ENCODE results near the gene LHPP.

DNA sequence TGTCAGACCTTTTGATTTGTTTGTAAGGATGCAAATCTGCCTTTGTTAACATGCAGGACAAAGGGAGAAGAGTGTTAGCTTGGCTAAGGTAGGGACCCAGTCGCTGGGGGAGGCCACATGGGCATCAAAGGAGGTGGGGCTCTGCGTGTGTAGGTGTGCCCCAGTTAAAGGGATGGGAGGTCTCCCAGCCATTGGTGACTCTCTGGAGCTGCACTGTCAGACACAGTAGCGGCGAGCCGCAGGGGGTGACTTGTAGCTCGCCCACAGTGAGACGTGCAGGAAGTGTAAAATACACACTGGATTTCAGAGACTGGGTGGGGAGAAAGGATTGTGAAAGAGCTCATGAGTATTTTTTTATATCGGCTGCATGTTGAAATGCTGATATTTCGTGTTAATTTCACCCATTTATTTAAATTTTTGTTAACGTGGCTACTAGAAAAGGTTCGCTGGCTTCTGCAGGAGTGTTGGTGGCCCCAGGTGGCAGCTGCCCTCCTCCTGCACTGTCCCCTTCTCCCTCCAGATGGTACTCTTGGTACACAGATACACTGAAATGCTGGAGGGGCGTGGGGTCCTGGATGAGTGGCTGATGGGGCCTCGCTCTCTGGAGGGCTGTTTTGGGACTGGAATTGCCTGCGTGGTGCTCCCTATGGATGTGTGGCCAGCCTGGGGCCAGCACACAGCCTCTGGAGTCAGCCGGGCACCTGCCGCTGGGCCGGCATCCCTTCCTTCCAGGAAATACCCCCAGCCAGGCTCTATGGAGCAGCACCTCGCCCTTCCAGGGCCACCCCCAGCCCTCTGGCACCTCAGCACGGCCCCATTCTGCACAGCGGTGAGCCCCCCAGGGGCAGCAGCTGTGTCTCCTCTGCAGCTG is 59.2 kb downstream of the LHPP start:
- TF ChIP-seq, protein P1, sequence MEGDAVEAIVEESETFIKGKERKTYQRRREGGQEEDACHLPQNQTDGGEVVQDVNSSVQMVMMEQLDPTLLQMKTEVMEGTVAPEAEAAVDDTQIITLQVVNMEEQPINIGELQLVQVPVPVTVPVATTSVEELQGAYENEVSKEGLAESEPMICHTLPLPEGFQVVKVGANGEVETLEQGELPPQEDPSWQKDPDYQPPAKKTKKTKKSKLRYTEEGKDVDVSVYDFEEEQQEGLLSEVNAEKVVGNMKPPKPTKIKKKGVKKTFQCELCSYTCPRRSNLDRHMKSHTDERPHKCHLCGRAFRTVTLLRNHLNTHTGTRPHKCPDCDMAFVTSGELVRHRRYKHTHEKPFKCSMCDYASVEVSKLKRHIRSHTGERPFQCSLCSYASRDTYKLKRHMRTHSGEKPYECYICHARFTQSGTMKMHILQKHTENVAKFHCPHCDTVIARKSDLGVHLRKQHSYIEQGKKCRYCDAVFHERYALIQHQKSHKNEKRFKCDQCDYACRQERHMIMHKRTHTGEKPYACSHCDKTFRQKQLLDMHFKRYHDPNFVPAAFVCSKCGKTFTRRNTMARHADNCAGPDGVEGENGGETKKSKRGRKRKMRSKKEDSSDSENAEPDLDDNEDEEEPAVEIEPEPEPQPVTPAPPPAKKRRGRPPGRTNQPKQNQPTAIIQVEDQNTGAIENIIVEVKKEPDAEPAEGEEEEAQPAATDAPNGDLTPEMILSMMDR (IDR thresholded peaks at IDR 0.05): no peak
- no peak for TF ChIP-seq POLR2AphosphoS5 (IDR thresholded peaks at IDR 0.05)
